Measurements from ENCODE around the gene ANKRD13B. TPM values are rescaled to one million over a fixed set of nuclear protein-coding genes. Genes with fewer than 3 reads are reported as not detected.

The ANKRD13B gene
- total and polyA plus RNA-seq, 5 experiments from 2014 or later, result 0.25 to 3.7 (median 1.3) TPM; not detected in 1

- DNase-seq, result no peak
Measured at GRCh38 chr17:29570521-29570920, 22.4 kb upstream of the ANKRD13B start.

GRCh38 chr17:29571486-29571882, 21.4 kb upstream of the ANKRD13B start:
- no peaks in the 10 kb centered on the region for H3K27me3 Mint-ChIP-seq
- H3K27ac Mint-ChIP-seq, result peak overlapping the region in 2 of 10 donors; percentile 19 to 65
- no peak for DNase-seq
- peaks cover 17 to 41% (median 21%) of the 10 kb centered on the region in 4 donors for H3K4me1 Mint-ChIP-seq
- H3K36me3 Mint-ChIP-seq, result peaks cover 0 to 27% (median 2%) of the 10 kb centered on the region in 3 donors
- no peak overlapping the region for H3K4me3 Mint-ChIP-seq
- no peak for ATAC-seq
- POLR2A ChIA-PET, result interaction anchor here (1.4 to 7.2 kb wide), 2 partner anchors 8 to 44 kb away, joined by 4 to 70 read pairs; no protein-coding TSS in a partner anchor
- H3K9me3 Mint-ChIP-seq, result no peaks in the 10 kb centered on the region

More at GRCh38 chr17:29570521-29570920, 22.4 kb upstream of the ANKRD13B start:
- H3K4me1 Mint-ChIP-seq, result peaks cover 23 to 48% (median 28%) of the 10 kb centered on the region in 4 donors
- H3K27me3 Mint-ChIP-seq, result no peaks in the 10 kb centered on the region
- peak overlapping the region in 6 of 10 donors; percentile 3 to 89 (median 68) for H3K27ac Mint-ChIP-seq
- POLR2A ChIA-PET, result interaction anchor here (0.7 to 7.2 kb wide), 4 partner anchors 9 to 201 kb away, joined by 3 to 70 read pairs (median 12); partner anchors contain the start of gene ANKRD13B
- H3K36me3 Mint-ChIP-seq, result peaks cover 0 to 21% (median 2%) of the 10 kb centered on the region in 3 donors
- no peak for ATAC-seq
- peak overlapping the region; percentile 6 to 70 (median 42) for H3K4me3 Mint-ChIP-seq
- no peaks in the 10 kb centered on the region for H3K9me3 Mint-ChIP-seq

GRCh38 chr17:29571883-29572681, 20.9 kb upstream of the ANKRD13B start:
- POLR2A ChIA-PET, result interaction anchor here (0.6 to 7.2 kb wide), 3 partner anchors 16 to 164 kb away, joined by 4 to 70 read pairs (median 7); no protein-coding TSS in a partner anchor
- H3K4me1 Mint-ChIP-seq, result peaks cover 17 to 41% (median 21%) of the 10 kb centered on the region in 4 donors
- H3K36me3 Mint-ChIP-seq, result peaks cover 0 to 29% (median 2%) of the 10 kb centered on the region in 3 donors
- H3K9me3 Mint-ChIP-seq, result no peaks in the 10 kb centered on the region
- DNase-seq (no peak), ATAC-seq (no peak)
- peak overlapping the region in 1 of 10 donors; percentile 65 for H3K27ac Mint-ChIP-seq
- peak overlapping the region in 1 of 10 donors; percentile 10 for H3K4me3 Mint-ChIP-seq
- H3K27me3 Mint-ChIP-seq, result no peaks in the 10 kb centered on the region

- DNase-seq (peak in 7 of 10 donors; percentile 24 to 66 (median 48)), ATAC-seq (peak in 1 of 2 donors; percentile 49)
- POLR2A ChIA-PET, result interaction anchor here (0.6 to 1.5 kb wide), 4 partner anchors 15 to 163 kb away, joined by 3 to 7 read pairs (median 4); no protein-coding TSS in a partner anchor
- peak overlapping the region in 1 of 10 donors; percentile 14 for H3K4me3 Mint-ChIP-seq
- H3K4me1 Mint-ChIP-seq, result peaks cover 17 to 35% (median 21%) of the 10 kb centered on the region in 4 donors
- H3K9me3 Mint-ChIP-seq, result no peaks in the 10 kb centered on the region
- H3K27ac Mint-ChIP-seq, result peak overlapping the region in 2 of 10 donors; percentile 31 to 72
- no peaks in the 10 kb centered on the region for H3K27me3 Mint-ChIP-seq
- peaks cover 0 to 33% (median 2%) of the 10 kb centered on the region in 3 donors for H3K36me3 Mint-ChIP-seq
Measured at GRCh38 chr17:29572691-29573557, 20.0 kb upstream of the ANKRD13B start.

- no peak overlapping the region for H3K4me3 Mint-ChIP-seq
- H3K9me3 Mint-ChIP-seq, result no peaks in the 10 kb centered on the region
- H3K36me3 Mint-ChIP-seq, result peaks cover 0 to 33% (median 2%) of the 10 kb centered on the region in 3 donors
- H3K27me3 Mint-ChIP-seq, result no peaks in the 10 kb centered on the region
- ATAC-seq (no peak), DNase-seq (no peak)
- H3K4me1 Mint-ChIP-seq, result peaks cover 15 to 31% (median 21%) of the 10 kb centered on the region in 4 donors
- H3K27ac Mint-ChIP-seq, result peak overlapping the region in 5 of 10 donors; percentile 11 to 72 (median 43)
- POLR2A ChIA-PET, result interaction anchor here (0.8 to 1.5 kb wide), 3 partner anchors 15 to 40 kb away, joined by 3 to 7 read pairs (median 4); no protein-coding TSS in a partner anchor
Measured at GRCh38 chr17:29573558-29573869, 19.4 kb upstream of the ANKRD13B start.

- no peak overlapping the region for H3K4me3 Mint-ChIP-seq
- no peak for DNase-seq
- peaks cover 14 to 27% (median 19%) of the 10 kb centered on the region in 4 donors for H3K4me1 Mint-ChIP-seq
- H3K36me3 Mint-ChIP-seq, result peaks cover 0 to 33% (median 2%) of the 10 kb centered on the region in 3 donors
- ATAC-seq, result no peak
- H3K9me3 Mint-ChIP-seq, result no peaks in the 10 kb centered on the region
- H3K27ac Mint-ChIP-seq, result peak overlapping the region in 5 of 10 donors; percentile 11 to 80 (median 59)
- no peaks in the 10 kb centered on the region for H3K27me3 Mint-ChIP-seq
- POLR2A ChIA-PET, result interaction anchor here (0.5 to 1.5 kb wide), 5 partner anchors 9 to 204 kb away, joined by 3 to 4 read pairs (median 3); no protein-coding TSS in a partner anchor
Measured at GRCh38 chr17:29573871-29574731, 18.8 kb upstream of the ANKRD13B start.

- Mint-ChIP-seq H3K27me3 (no peaks in the 10 kb centered on the region), H3K4me3 (no peak overlapping the region), H3K9me3 (no peaks in the 10 kb centered on the region), H3K36me3 (peaks cover 0 to 35% (median 2%) of the 10 kb centered on the region in 3 donors), H3K27ac (peak overlapping the region in 4 of 10 donors; percentile 41 to 80 (median 67)), H3K4me1 (peaks cover 10 to 24% (median 15%) of the 10 kb centered on the region in 4 donors)
- POLR2A ChIA-PET, result interaction anchor here (0.5 to 1.2 kb wide), 4 partner anchors 8 to 205 kb away, joined by 3 read pairs; no protein-coding TSS in a partner anchor
- ATAC-seq (no peak), DNase-seq (peak in 1 of 10 donors; percentile 53)
Measured at GRCh38 chr17:29574732-29575510, 18.0 kb upstream of the ANKRD13B start.

- H3K9me3 Mint-ChIP-seq, result no peaks in the 10 kb centered on the region
- H3K36me3 Mint-ChIP-seq, result peaks cover 0 to 41% (median 2%) of the 10 kb centered on the region in 3 donors
- peaks cover 10 to 29% (median 16%) of the 10 kb centered on the region in 4 donors for H3K4me1 Mint-ChIP-seq
- POLR2A ChIA-PET, result interaction anchor here (1.0 to 1.5 kb wide), 4 partner anchors 8 to 40 kb away, joined by 3 to 4 read pairs (median 4); partner anchors contain the start of genes ABHD15 and TP53I13
- DNase-seq, result peak in 1 of 10 donors; percentile 43
- H3K4me3 Mint-ChIP-seq, result no peak overlapping the region
- H3K27ac Mint-ChIP-seq, result no peak overlapping the region
- ATAC-seq, result no peak
- no peaks in the 10 kb centered on the region for H3K27me3 Mint-ChIP-seq
Measured at GRCh38 chr17:29575511-29576213, 17.3 kb upstream of the ANKRD13B start.

- Mint-ChIP-seq H3K36me3 (peaks cover 0 to 43% (median 2%) of the 10 kb centered on the region in 3 donors), H3K9me3 (no peaks in the 10 kb centered on the region), H3K4me1 (peaks cover 6 to 25% (median 14%) of the 10 kb centered on the region in 4 donors), H3K4me3 (no peak overlapping the region), H3K27me3 (no peaks in the 10 kb centered on the region), H3K27ac (no peak overlapping the region)
- DNase-seq, result peak in 1 of 10 donors; percentile 57
- POLR2A ChIA-PET, result interaction anchor here (0.6 to 1.5 kb wide), 4 partner anchors 9 to 82 kb away, joined by 3 to 4 read pairs (median 4); partner anchors contain the start of genes ABHD15 and TP53I13
- ATAC-seq, result no peak
Measured at GRCh38 chr17:29576214-29577000, 16.5 kb upstream of the ANKRD13B start.
